ENCODE data around the gene ADGRG6.
"Not testable (repeated sequence)": the region's sequence is repeated elsewhere in the genome, so short reads cannot be mapped to it uniquely, and the experiment has no call there.

Gene ADGRG6

GRCh38 chr6:142322504-142323198 is 20.8 kb downstream of the ADGRG6 start:
- DNase-seq: no peak

GRCh38 chr6:142323377-142323776 is 21.6 kb downstream of the ADGRG6 start:
- no peak for DNase-seq

- no peak for DNase-seq
Observed at GRCh38 chr6:142324111-142324510, 22.3 kb downstream of the ADGRG6 start.

- no peak for DNase-seq
Observed at GRCh38 chr6:142325111-142325510, 23.3 kb downstream of the ADGRG6 start.

DNA sequence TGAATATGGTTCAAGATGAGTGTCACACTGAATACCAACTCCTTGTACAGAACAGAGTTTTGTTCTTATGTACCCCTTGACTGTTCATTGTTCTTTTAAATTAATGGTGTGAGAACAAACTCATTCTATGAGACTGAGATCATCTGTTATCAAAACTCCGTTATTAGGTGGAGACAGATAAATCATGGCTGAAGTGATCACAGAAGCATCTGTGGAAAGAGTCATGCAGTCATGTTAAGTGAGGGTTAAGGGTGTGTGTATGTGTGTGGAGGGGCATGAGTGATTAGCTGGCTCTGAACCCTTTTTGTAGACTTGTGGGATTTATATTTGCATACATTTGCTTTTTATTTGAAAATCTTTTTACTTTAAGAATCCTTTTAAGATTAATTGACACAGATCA is 24.7 kb downstream of the ADGRG6 start:
- DNase-seq: peak; percentile 51

DNA sequence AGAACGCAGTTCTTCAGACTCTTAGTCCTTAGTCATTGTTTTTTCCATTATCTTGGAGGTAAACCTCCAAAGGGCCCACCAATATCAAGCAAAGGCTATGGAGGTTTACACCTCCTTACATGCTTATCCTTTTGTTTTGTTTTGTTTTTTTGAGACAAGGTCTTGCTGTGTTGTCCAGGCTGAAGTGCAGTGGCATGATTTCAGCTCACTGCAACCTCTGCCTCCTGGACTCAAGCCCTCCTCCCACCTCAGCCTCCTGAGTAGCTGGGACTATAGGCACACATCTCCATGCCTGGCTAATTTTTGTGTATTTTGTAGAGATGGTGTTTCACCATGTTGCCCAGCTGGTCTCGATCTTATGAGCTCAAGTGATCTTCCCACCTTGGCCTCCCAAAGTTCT is 26.3 kb downstream of the ADGRG6 start:
- no peak for DNase-seq

- DNase-seq: no peak
Observed at GRCh38 chr6:142329486-142330113, 27.8 kb downstream of the ADGRG6 start.

- peak; percentile 69 for DNase-seq
Observed at GRCh38 chr6:142331075-142331551, 29.3 kb downstream of the ADGRG6 start.

DNA sequence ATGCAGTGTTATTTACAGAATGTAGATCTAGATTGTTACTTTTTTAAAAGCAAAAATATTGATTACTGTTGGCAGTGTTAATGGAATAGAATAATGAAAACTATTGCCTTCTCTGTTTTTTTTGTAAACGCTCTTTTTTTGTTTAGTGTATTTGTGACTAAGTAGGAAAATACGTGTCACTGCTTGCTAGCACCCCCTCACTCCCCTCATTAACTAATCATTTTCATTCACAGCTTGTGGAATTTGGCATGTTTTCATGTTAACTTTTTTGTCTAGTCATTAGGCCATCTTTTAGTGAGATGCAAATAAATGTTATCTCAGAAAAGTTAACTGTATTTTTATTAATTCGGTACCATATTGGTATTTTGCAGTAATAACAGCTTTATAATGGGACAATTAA is 29.8 kb downstream of the ADGRG6 start:
- DNase-seq: no peak

DNA sequence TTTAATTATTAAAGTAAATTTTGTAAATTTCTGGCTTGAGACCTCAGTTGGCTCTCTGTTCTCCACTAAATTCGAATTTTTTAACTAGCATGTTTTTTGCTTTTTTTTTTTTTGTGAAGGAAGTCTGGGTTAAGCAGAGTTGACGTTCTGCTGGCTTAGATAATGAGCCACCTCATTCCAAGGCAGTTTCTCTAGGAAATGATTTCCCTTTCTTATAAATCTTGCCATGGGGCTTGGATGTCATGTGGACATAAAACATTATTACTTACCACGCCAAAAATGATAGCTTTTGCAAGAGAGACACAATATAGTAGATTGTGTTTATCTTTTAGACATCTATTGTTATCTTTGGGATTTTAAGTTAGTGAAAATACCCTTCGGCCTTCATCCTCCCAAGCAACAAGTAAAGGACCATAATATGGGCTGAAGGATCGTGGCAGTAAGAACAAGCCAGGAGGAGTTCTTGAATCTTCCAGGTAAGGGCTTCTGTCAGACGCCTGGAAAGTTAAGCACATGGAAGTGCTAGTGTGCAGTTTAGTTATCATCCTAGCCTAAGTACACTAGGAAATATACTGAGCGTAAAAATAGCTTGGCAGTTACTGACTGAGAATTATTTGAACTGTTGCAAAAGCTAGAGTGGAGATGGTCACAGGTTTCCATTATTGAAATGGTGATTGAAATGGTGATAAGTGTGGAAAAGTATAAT is 30.7 kb downstream of the ADGRG6 start:
- peak; percentile 17 for DNase-seq

GRCh38 chr6:142333431-142333830 is 31.6 kb downstream of the ADGRG6 start:
- DNase-seq: no peak

DNA sequence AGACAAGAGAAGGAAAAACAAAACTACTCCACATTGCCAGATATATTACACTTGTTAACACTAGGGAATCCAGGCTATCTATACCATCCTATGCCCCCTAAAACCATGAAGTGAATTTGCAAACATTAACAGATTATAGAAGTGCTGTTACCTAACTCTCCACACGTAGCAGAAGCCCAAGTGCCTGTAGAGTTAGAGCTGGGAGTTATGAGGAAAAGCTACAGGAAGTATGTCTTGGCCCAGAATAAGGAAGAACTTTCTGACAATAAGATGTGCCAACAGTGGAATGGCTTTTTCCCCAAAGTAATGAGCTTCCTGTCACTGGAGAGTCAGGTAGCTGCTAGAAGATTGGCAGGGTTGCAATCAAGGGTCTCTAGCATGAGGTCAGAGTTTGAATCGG is 32.5 kb downstream of the ADGRG6 start:
- no peak for DNase-seq

GRCh38 chr6:142335415-142335814 is 33.6 kb downstream of the ADGRG6 start:
- DNase-seq: no peak

DNA sequence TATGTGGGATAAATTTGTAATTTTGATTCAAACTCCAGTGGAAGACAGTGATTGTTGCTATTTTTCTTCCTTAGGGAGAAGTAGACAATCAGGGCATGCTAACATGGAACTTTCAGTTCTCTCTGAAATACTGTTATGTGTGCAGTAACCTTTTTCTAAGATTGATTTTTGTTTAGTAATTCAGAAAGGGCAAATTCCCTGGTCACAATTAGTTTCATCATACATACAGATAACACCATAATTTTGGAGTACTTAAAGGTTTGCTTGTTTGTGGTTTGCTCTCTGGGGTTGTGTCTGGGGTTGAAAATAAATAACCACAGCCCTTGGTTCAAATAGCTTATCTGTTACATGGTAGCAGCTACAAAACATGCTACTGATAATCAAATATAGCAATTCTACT is 34.4 kb downstream of the ADGRG6 start:
- DNase-seq: no peak

DNA sequence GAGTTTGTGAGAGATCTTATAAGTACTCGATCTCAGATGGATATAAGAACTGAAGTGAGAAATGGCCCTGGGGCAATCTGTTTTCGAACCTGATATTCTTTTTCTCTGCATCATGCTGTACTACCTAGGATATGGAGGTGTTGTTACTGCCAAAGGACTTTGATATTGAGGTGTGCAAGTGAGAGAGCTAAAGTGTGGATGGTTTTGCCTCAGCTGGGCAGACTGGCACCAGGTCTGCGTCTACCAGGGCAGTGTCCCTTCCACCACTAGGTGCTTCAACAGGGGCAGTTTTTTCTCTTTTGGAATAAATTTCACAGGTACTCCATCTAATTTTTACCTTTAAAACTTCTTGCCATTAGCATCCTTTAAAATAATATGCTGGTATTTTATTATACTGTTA is 35.0 kb downstream of the ADGRG6 start:
- no peak for DNase-seq

DNA sequence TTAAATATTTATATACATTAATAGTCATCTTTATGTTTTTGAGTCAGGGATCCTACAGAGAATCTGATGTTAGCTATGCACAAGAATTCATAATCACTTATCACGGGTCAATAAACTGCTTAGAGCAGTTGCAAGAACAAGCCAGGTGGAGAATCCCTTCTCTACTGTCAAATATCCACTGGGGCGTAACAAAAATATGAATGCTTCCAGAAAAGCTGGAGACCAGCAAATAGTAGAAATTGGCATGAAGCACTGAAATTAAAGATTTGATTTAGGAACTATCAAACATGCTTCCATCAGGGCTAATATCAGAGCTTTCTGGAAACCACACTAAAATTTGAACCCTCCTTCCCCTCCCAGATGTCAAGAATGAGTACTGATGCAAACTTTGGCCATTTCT is 37.3 kb downstream of the ADGRG6 start:
- no peak for DNase-seq

- DNase-seq: no peak
Observed at GRCh38 chr6:142339968-142340658, 38.3 kb downstream of the ADGRG6 start.

DNA sequence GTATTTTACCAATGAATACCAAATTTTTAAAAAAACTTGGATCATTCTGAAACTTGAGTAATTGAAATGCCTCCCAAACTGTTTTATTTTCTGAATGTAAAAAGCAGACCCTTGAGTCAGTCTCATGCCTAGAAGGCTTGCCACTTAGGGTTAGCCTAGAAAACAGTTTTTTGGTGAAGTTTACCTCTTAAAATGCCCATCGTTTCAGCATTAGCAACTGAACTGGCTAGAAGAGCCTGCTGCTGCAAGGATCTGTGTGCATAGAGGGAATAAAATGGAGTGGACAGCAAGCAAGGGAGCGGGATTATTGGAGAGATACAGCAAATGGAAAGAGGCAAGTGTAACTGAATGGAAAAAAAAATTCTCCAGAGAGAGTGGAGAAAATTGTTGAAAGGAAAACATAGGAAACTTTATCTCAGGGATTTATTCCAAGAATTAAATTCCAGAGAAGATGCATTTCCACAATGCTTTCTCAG is 40.1 kb downstream of the ADGRG6 start:
- DNase-seq: no peak

DNA sequence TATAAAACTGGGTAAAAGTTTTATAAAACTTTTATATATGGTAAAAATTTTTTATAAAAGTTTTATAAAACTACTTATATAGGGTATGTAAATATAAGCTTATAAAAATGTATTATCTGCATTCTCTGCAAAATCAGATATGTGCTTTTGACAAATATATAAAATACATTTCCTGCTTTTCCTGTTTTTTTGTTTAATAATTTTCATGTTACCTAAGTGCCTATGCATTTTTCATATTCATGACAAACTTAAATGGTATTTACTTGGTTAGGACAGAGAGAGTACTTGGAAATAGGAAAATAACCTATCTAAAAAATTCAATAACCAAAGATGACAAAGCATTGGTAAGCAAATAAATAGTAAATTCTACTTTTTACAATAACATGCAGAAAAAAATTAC is 41.2 kb downstream of the ADGRG6 start:
- DNase-seq: no peak

- no peak for DNase-seq
Observed at GRCh38 chr6:142343938-142344337, 42.1 kb downstream of the ADGRG6 start.

GRCh38 chr6:142345261-142345660 is 43.5 kb downstream of the ADGRG6 start:
- DNase-seq: no peak

DNA sequence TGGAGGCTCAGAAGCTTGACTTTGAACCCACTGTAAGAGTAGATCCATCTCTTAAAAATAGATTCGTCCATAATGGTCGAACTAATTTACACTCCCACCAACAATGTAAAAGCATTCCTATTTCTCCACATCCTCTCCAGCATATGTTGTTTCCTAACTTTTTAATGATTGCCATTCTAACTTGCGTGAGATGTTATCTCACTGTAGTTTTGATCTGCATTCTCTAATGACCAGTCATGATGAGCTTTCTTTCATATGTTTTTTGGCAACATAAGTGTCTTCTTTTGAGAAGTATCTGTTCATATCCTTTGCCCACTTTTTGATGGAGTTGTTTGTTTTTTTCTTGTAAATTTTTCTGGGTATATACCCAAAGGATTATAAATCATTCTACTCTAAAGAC is 44.4 kb downstream of the ADGRG6 start:
- DNase-seq: not testable (repeated sequence)

DNA sequence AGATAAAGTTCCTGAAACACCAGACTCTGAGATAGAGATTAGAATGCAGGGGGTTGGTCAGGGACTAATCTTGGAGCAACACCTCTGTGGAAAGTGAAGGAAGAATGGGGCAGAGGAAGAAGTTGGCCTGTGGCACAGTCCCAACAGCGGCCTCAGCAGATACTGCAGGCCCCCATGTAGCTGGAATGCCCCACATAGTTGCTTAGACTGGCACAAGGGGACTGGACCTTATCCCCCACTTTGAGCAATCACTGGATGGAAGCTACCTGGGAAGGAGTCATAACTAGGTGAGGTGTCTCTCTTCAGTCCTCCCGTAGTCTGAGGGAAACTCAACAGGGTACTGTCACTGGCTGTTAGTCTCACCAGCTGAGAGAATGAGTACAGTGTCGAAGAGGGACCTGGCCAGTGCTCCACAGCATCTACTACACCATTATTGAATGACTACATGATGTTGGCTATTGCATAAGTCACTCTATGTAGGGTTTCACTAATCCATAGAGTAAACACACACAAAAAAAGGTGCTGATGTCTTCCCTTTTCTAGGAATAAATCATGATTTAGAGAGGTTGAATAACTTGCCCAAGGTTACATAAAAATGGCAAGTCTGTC is 47.5 kb downstream of the ADGRG6 start:
- no peak for DNase-seq
